Spleen (tissue), 11 donors: ENCODE measurements around the gene HOXC12. TPM values are rescaled to one million over a fixed set of nuclear protein-coding genes. Genes with fewer than 3 reads are reported as not detected.

Experiments
- DNase-seq: peaks from one replicate; pipeline ENCODE4 v3.0.0-alpha.2; 2020
- H3K27ac ChIP-seq, 8 donors: fragments of 200-600 bp; sonication (generic) in 7 of 8; 1 replicate in 4 of 8; 2 replicates in 4 of 8; pipeline versions ENCODE4 v1.5.0 to v1.8.0; 2016 to 2021; ENCODE audit warnings: inconsistent platforms in 4 of 8, mild to moderate bottlenecking in 4 of 8, moderate library complexity in 1 of 8
- H3K27me3 ChIP-seq, 7 donors: fragments of 200-600 bp; sonication (generic) in 6 of 7; replicated peaks in 1 of 7; 1 replicate in 4 of 7; 2 replicates in 3 of 7; pipeline versions ENCODE4 v1.5.0 to v1.8.0; 2016 to 2021; ENCODE audit warnings: inconsistent platforms in 3 of 7, mild to moderate bottlenecking in 1 of 7
- H3K36me3 ChIP-seq, 6 donors: fragments of 200-600 bp; sonication (generic) in 5 of 6; 1 replicate in 4 of 6; 2 replicates in 2 of 6; pipeline versions ENCODE4 v1.5.0 to v1.8.0; 2016 to 2021; ENCODE audit warnings: inconsistent platforms in 2 of 6
- H3K4me1 ChIP-seq, 6 donors: fragments of 200-600 bp; sonication (generic) in 5 of 6; 1 replicate in 3 of 6; 2 replicates in 3 of 6; pipeline versions ENCODE4 v1.5.0 to v1.8.0; 2016 to 2021; ENCODE audit warnings: inconsistent platforms in 3 of 6
- H3K4me3 ChIP-seq, 8 donors: fragments of 200-600 bp; sonication (generic) in 7 of 8; 1 replicate in 4 of 8; 2 replicates in 4 of 8; pipeline versions ENCODE4 v1.5.0 to v1.8.0; 2016 to 2021; ENCODE audit warnings: inconsistent platforms in 4 of 8, mild to moderate bottlenecking in 4 of 8, moderate library complexity in 2 of 8
- H3K9me3 ChIP-seq, 8 donors: fragments of 200-600 bp; sonication (generic) in 7 of 8; 1 replicate in 4 of 8; 2 replicates in 4 of 8; pipeline versions ENCODE4 v1.5.0 to v1.8.0; 2016 to 2021; ENCODE audit warnings: inconsistent platforms in 4 of 8
- POLR2A ChIP-seq, 3 donors: fragments of 450-650 bp; IDR thresholded peaks; one replicate each; pipeline ENCODE4 v1.5.1; 2017; ENCODE audit warnings: antibody characterized with exemption in 3 of 3, mild to moderate bottlenecking in 1 of 3
- POLR2AphosphoS5 ChIP-seq, 3 donors: sonication (generic); formaldehyde crosslinking; IDR thresholded peaks; one replicate each; pipeline ENCODE4 v1.5.1; 2017; ENCODE audit warnings: antibody characterized with exemption in 3 of 3
- WGBS, 5 donors: extraction: QIAGEN DNeasy Blood & Tissue Kit in 3 of 5; methylation state at CpG; one replicate each; pipeline versions ENCODE4 v1.1.5 to v1.1.7; 2013 to 2018; 5-methylcytosine and 5-hydroxymethylcytosine counted together
- intact Hi-C: fragments of 100-400 bp; cut with DNase I; formaldehyde crosslinking; loops from one replicate; pipeline ENCODE4 v1.15.0; 2023; ENCODE audit warnings: low total_unique reads
- polyA plus RNA-seq, 3 donors: library from polyadenylated mRNA; stranded (reverse); fragments of 200-250 nt; gene quantifications; one replicate each; pipeline ENCODE4 v1.2.1, GENCODE V29; 2013
- total RNA-seq, 7 donors: library from RNA; depleted of rRNA in 3 of 7; stranded (reverse); fragments of >200 nt in 3 of 7; fragmentation: NEBNext Ultra II Directional in 4 of 7; extraction: Animal tissue kit (Norgen Biotek cat#: 25700) in 4 of 7; gene quantifications; one replicate each; pipeline versions ENCODE4 v1.1.0 to v1.2.1, GENCODE V29; 2016 to 2021
- TF ChIP-seq, protein P1 (sequence below), 11 experiments: fragments of 200-600 bp in 7 of 11; fragments of 450-650 bp in 4 of 11; sonication (generic) in 4 of 11; IDR thresholded peaks in 8 of 11; conservative IDR thresholded peaks in 3 of 11; 1 replicate in 7 of 11; 2 replicates in 4 of 11; pipeline versions ENCODE4 v1.4.0 to v1.8.0; 2016 to 2021; ENCODE audit warnings: antibody characterized with exemption in 11 of 11, inconsistent platforms in 4 of 11, mild to moderate bottlenecking in 1 of 11
- donor health status: healthy with polysubstance abuse.
- donor health status: DM: no; HTN: no; CAD: no; lungs with moderate emphysema.
- donor health status: DM: no; HTN: no; CAD: no.
- donor health status: Bipolar disorder and iron deficiency.
- donor health status: healthy.
- donor health status: DM: no; HTN: no; CAD: no.
- donor health status: DM: yes; HTN: yes; CAD: no.

Gene HOXC12
- total and polyA plus RNA-seq, 10 donors: not detected

DNA sequence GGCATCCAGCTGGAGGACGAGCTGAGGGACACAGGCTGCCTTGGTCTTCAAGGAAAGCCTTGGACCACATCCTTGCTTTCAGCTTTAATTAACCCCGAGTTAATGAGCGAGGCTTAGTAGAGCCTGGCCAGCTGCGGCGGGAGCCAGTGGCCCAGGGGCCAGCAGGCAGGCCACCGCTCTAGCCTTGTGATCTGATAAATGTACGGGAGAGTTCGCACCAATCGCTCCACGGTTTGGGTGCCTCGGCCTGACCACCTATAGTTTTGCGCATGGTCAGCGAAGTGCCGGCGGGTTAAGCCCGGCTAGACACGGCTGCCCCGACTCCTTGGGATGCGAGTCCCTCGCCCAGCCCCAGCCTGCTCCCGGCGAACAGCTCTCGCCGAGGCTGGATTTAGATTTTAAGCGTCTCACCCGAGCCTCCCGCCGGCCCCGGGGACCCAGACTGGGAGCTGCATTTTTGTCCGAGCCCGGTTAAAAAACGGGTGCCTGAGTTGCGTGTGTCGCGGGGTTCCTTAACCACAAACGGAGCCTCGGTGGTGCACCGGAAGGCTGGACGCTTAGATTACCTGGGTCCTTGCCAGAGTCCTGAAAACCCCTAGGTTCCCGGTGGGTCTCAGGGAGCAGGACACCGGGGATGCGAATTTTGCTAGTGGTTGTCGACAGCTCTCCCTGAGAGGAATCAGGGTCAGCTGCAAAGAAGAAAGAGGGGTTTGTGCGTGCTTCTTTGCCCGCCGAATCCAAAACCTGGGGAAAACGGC, 2.9 kb upstream of the HOXC12 start:
- H3K9me3 ChIP-seq: peaks cover 0 to 7% (median 0%) of the 10 kb centered on the region in 8 donors
- no peak overlapping the region for H3K4me3 ChIP-seq
- WGBS, 5 donors: 4 to 5% (median 5%) methylated on average over 40 to 47 of the region's 47 CpGs
- intact Hi-C loops: no loop called here
- TF ChIP-seq POLR2AphosphoS5 (IDR thresholded peaks at IDR 0.05) (no peak), POLR2A (IDR thresholded peaks at IDR 0.05) (no peak)
- TF ChIP-seq, protein P1, sequence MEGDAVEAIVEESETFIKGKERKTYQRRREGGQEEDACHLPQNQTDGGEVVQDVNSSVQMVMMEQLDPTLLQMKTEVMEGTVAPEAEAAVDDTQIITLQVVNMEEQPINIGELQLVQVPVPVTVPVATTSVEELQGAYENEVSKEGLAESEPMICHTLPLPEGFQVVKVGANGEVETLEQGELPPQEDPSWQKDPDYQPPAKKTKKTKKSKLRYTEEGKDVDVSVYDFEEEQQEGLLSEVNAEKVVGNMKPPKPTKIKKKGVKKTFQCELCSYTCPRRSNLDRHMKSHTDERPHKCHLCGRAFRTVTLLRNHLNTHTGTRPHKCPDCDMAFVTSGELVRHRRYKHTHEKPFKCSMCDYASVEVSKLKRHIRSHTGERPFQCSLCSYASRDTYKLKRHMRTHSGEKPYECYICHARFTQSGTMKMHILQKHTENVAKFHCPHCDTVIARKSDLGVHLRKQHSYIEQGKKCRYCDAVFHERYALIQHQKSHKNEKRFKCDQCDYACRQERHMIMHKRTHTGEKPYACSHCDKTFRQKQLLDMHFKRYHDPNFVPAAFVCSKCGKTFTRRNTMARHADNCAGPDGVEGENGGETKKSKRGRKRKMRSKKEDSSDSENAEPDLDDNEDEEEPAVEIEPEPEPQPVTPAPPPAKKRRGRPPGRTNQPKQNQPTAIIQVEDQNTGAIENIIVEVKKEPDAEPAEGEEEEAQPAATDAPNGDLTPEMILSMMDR (IDR thresholded peaks at IDR 0.05 in 8 of 11, conservative IDR thresholded peaks at IDR 0.05 in 3 of 11): no peak
- peaks cover 0 to 48% (median 12%) of the 10 kb centered on the region in 6 donors for H3K4me1 ChIP-seq
- peaks cover 37 to 100% (median 97%) of the 10 kb centered on the region in 7 donors for H3K27me3 ChIP-seq
- DNase-seq: no peak
- no peaks in the 10 kb centered on the region for H3K36me3 ChIP-seq
- no peak overlapping the region for H3K27ac ChIP-seq

DNA sequence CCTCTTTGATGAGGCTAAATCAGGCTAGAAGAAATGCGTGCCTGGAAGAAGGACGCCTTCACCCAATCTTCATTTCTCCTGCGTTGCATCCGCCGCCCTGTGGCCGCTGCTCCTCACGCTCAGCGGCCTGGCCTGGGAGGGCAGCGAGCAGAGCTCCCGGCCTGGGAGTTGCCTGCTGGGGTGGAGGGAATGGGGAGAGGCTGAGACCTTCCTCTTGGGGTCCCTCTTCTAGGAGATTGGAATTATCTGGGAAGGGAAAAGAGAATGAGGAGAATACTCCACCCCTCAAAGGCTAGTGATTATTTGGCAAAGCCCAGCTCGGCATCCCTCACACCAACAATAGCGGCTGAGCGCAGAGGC, 2.4 kb upstream of the HOXC12 start:
- Histone ChIP-seq H3K4me1 (peaks cover 0 to 54% (median 16%) of the 10 kb centered on the region in 6 donors), H3K9me3 (peaks cover 0 to 7% (median 0%) of the 10 kb centered on the region in 8 donors), H3K27ac (no peak overlapping the region), H3K4me3 (no peak overlapping the region), H3K36me3 (no peaks in the 10 kb centered on the region), H3K27me3 (peaks cover 38 to 100% (median 97%) of the 10 kb centered on the region in 7 donors)
- TF ChIP-seq POLR2AphosphoS5 (IDR thresholded peaks at IDR 0.05): no peak
- TF ChIP-seq, protein P1 (IDR thresholded peaks at IDR 0.05 in 8 of 11, conservative IDR thresholded peaks at IDR 0.05 in 3 of 11): no peak
- no peak for TF ChIP-seq POLR2A (IDR thresholded peaks at IDR 0.05)
- intact Hi-C loops: no loop called here
- no peak for DNase-seq
- 9 to 16% (median 10%) methylated on average over 12 to 13 of the region's 13 CpGs for WGBS, 5 donors

DNA sequence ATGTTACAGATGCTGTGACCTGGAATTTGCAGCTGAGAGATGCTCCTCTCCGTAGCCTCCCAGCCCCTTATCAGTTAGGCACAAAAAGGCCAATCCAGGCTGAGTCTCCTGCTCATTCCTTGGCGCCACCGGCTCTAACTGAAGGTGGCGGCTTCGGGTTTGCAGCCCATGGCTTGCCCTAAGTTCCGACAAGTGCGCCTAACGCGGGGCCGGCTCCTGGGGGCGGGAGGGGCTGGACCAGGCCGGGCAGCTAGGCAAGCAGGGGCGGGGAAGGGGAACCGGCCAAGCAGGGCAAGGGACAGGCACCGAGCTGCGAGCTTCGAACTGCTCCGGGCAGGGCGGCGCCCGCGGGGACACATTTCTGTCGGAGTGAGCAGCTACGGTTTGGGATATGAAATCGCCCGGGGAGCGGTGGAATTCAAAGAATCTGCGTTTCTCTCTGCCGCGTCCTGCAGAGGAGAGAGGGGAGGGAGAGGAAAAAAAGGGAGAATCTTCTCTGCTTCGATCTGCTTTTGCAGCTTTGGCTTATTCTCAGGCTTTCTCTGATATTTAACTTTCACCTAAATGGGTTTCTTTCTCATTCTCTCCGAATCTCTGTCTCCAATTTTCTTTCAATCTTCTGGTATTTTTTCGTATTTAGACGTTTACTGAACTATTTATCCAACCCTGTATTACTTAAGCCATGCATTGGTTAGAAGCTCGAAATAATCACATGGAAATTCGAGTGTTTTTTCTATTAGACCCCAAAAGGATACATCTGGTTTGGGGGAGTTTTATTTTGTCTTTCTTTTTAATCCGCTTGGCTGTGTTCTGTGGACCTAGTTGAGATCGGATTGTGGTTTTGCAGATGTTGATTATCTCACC, 1.6 kb upstream of the HOXC12 start:
- 6 to 12% (median 7%) methylated on average over 35 to 38 of the region's 38 CpGs for WGBS, 5 donors
- Histone ChIP-seq H3K27ac (no peak overlapping the region), H3K36me3 (no peaks in the 10 kb centered on the region), H3K9me3 (peaks cover 0 to 7% (median 0%) of the 10 kb centered on the region in 8 donors), H3K4me1 (peaks cover 0 to 54% (median 16%) of the 10 kb centered on the region in 6 donors), H3K27me3 (peaks cover 41 to 100% (median 98%) of the 10 kb centered on the region in 7 donors), H3K4me3 (no peak overlapping the region)
- no peak for DNase-seq
- intact Hi-C loops: no loop called here
- TF ChIP-seq, protein P1 (IDR thresholded peaks at IDR 0.05 in 8 of 11, conservative IDR thresholded peaks at IDR 0.05 in 3 of 11): no peak
- TF ChIP-seq POLR2AphosphoS5 (IDR thresholded peaks at IDR 0.05) (no peak), POLR2A (IDR thresholded peaks at IDR 0.05) (no peak)
